NCI-H1092 treated with DMSO at 0.1 percent for 48 hours (cell line): ENCODE results near the gene LBX2.
"Not testable (repeated sequence)": the region's sequence is repeated elsewhere in the genome, so short reads cannot be mapped to it uniquely, and the experiment has no call there.

ENCODE experiments used
- DNase-seq: peaks from one replicate; lab custom pipeline; 2025; lab: John Stamatoyannopoulos, UW

LBX2 gene

DNA sequence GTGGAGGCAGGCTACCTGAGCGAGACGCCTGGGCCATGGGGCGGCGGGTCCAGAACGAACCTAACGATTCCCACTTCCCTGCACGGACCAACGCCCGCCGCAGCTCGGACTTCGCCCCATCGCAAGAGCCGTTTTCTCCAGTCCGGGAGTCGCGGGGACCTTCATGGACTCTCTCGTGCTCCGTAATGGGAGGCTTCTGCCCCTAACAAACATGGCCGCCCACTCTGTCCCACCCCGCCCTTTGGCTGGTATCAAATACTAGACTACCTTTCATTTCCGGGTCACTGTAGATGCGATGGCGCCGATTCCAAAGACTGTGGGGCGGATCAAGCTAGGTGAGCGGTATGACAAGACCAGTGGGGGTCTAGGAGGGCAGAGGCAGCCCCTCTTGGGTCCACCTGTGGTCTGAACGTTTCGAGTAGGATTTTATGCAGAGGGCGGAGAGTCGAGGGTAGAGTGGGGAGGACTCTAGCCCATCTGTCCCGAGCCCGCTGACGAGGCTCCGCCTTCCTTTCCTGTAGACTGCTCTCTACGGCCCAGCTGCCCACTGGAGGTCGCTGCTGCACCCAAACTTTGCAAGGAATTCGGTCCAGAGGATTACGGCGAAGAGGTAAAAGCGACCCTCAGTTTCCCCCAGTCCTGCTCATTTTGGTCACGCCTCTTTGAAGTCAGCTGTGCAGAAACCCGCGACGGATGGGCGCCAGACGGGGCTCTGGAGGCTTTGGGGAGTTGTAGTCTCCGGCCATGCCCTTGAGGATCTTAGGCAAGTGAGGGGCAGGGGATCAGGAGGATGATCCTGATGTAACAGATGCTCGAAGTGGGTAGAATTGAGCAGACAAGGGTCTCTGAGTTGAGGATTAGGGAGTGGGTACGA is 16.4 kb downstream of the LBX2 start, which contains the start of the genes CCDC142 and TTC31:
Gene CCDC142, minus strand, starts transcription at position 198 of the 874 bp plus-strand sequence. Its CDS starts 161 bp downstream, at position 37.
Gene TTC31, plus strand, starts transcription at position 281 of the 874 bp plus-strand sequence. Its CDS starts 15 bp downstream, at position 296.
- peak; percentile 94 for DNase-seq

DNA sequence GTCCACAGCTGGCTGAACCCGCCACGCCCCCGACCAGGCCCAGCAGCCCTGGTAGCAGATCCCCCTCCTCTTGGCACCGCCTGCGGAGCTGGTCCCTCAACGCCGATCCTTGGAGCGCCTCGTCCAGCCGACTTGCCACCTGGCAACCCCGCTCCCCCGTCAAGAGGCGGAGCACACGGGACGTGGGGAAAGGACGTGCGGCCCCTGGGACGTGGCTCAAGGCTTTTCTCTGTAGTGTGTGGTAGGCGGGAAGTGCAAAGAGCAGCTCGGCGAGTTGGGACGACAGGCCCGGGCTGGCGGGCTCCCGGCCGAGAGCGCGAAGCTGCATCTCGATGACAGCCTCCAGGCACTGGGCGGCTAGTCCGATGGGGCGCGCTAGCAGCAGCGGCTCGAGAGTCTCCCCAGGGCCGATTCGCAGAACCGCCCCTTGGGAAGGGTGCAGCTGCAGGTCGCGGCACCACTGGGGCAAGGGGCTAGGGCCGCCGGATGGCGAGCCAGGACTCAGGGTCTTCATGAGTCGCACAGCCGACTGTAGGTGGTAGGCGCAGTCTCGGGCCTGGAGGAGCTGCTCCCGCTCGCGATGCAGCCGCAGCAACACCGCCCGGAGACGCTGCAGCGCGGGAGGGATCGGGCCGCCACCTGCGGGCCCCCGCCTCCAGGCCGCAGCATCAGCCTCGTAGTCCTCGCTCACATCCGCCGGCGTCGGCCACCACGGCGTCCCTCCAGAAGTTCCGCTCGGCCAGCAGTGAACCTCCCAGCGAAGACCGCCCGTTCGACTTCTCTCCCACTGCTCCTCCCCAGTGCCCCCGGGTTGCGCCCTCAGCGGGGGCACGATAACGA is 17.2 kb downstream of the LBX2 start:
- DNase-seq: peak; percentile 70

DNA sequence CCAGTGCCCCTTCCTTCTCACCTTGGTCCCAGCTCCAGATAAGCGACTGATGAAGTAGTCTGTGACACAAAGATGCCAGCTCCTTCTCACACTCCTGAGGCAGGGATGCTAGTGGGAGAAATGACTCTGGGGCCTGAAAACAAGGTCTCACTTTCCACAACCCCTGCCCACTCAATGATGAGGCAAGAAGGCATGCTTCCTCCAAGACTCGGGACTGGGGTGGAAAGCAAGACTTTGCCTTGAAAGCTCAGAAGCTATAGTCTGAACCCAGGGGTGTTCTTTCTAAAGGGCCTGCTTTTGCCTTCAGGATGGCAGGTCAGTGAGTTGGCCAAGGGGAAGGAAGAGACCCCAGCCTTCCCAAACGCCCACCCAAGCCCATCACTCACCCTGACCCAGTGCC is 18.0 kb downstream of the LBX2 start:
- no peak for DNase-seq

DNA sequence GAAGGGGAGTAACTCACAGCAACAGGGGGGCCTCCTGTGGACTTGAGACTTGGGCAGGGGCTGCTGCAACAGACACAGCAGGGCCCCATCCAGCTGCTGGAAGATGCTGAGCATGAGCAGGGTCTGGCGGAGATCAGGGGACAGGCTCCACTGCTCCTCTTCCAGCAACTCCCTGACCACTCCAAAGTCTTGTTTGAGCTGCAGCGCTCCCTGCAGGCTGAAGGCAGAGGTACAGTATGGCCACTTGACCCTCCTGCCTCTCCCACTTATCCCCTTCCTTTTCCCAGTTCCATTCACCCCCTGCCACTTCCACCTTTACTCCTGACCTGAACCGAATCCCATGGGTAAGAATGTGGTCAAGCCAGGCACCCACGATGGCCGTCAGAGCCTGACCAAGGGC is 24.5 kb downstream of the LBX2 start:
- no peak for DNase-seq

DNA sequence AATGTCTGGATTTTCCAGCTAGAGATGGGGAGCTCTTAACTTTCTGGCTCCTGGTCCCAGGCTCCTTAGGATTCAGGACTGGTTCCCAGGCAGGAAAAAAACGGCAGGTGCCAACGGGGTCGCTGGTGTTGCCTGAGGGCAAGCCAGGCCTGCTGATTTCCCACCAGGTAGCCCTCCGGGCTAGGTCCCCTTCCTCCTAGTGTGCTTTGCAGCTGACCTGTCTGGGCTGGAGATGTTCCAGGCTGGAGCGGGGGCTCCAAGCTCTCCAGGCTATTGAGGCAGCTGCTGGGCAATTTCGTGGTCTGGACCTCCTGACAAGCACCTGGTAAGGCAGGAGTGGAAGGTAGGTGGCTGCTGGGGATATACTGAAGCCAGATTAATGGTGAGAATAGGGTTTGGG is 24.9 kb downstream of the LBX2 start:
- no peak for DNase-seq

DNA sequence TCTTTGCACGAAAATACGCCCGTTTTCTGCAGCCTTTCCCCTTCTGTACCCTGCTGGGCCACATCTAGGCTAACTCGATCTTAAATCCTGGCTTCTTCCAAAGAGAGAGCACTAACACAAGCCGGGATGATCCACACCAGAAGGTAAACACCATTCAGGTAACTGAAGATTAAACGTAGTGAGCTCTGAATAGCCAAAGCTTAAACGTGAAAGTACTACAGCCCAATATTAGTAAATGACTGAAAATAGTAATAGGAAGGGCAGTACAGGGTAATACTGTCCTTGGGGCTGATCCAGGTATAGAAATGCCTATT is 26.5 kb downstream of the LBX2 start:
- DNase-seq: no peak

DNA sequence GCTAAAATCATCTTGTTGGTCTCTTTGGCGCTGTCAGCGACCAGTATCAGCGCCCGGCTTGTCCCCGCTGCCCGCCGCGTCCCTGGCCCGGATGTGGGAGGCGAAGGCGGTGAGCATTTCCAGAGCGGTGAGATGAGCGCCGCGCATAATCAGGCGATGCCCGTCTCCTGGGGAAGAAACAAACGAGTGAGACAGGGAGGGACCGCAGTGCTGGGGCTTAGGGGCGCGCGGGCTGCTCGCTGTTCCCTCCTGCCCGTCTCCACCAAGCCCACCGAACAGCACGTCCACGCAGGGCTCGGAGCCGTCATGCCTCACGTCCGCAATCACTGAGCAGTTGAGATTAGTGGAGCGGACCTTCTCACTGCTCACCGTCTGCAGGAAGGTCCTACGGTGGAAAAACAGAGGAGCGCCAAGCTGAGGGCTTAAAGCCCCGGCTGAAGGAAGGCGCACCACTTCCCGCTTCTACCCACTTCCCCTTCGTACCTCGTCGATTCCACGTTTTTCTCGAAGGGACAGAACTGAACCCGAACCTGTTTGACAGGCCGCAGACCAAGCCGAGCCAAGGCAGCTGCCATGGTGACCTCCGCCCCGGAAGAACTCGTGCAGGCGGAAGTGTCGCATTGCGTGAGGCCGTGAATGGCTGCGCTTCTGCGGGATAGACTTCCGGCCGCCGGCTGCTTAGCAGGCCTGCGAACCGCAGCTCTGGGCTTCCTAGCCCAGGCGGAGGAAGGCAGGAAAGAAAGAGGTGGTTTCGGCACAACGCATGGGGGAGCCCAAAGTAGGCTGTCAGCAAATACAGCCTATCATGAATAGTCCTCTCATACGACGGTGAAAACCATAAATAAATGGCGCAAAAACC is 27.1 kb downstream of the LBX2 start, which contains the start of gene MRPL53:
Gene MRPL53, minus strand, starts transcription at position 595 of the 859 bp plus-strand sequence. Its CDS starts 20 bp downstream, at position 575.
- DNase-seq: peak; percentile 86

DNA sequence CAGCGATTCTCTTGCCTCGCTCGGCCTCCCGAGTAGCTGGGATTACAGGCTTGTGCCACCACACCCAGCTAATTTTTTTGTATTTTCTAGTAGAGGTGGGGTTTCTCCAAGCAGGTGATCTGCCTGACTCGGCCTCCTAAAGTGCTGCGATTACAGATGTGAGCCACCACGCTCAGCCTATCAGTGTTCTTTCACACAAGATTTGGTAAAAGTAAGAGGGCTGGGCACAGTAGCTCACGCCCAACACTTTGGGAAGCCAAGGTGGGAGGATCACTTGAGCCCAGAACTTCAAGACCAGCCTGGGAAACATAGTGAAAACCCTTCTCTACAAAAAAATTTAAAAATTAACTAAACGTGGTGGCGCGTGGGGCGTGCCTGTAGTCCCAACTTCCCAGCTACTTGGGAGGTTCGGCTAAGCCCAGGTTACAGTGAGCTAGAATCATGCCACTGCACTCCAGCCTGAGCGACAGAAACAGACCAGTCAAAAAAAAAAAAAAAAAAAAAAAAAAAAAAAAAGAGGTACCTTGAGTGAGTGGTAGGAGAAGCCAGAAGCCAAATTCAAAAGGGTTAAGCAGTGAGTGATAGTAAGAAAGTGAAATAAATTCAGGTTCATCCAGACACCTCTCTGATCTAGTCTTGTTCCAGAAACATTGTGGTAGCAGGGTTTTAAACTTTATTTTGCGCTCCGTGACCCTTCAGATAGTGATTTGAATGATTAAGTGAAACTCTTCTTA is 27.9 kb downstream of the LBX2 start:
- DNase-seq: no peak

DNA sequence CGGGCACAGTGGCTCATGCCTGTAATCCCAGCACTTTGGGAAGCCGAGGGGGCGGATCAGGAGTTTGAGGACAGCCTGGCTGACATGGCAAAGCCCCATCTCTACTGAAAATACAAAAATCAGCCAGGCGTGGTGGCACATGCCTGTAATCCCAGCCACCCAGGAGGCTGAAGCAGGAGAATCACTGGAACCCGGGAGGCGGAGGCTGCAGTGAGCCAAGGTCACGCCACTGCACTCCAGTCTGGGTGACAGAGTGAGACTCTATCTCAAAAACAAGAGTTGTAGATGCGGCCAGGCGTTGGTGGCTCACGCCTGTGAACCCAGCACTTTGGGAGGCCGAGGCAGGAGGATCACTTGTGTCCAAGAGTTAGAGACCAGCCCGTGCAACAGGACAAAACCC is 28.7 kb downstream of the LBX2 start:
- DNase-seq: not testable (repeated sequence)

DNA sequence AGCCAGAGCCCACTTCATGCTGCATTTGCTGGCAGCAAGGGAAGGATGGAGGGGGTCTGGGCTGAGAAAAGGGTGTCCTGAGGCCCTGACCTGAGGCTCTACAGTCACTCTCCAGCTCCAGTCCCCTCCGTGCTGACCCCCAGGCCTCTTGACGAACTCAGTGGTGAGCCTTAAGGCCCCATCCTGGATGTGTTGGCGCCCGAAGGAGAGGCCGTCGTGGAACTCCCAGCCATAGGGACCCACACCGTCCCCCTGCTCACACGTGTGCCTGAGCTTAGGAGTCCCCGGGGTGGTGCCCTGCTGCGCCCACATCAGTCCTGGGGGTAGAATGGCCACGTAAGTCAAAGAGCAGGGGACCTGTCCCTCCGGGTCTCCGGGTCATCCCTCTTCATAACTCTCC is 35.0 kb downstream of the LBX2 start:
- DNase-seq: no peak

DNA sequence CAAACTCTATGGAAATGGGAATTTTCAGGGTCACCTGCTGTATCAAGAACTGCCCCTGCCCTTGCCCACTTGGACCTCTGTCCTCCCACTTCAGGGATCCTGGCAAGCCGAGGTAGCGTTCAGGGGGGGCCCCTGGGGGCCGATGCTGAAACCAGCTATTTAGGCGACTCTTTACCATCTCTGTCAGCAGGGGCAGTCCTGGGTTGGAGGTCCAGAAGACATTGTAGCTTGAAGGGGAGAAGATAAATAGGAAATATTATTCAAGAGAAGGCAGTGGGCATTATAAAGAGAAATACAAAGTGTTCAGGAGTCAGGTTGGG is 36.7 kb downstream of the LBX2 start:
- DNase-seq: no peak

DNA sequence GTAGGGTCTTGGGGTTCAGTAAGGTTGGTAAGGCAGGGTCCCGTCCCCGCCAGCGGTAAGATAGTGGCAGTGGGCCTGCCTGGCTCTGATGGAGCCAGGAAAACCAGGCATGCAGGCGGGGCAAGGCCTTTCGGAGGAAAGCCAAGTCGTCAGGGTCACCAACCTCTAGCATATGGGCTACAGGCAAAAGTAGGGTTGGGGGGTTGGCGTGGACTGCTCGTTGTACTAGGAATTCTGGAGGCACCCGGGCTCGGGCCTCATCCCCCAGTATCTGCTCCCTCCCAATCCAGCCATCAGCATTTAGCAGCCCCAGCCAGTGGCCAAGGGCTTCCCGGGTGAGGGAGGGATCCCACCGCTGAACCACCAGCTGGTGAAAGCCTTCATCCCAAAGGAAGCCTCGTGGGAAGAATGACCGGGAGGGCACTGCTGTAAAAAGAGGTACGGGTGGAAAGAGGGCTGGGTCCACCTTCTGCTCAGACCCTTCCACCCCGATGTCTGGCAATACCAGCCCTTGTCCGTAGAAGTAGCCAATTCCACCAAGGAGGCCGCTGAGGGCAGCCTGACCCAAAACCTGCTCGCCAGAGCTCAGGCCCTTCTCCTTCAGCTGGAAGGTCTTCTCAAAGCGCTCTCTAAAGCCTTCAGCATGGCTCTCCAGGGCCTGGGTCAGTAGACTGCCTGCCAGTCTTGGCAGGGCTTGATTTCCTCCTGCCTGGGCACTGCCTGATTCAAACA is 37.2 kb downstream of the LBX2 start:
- no peak for DNase-seq

DNA sequence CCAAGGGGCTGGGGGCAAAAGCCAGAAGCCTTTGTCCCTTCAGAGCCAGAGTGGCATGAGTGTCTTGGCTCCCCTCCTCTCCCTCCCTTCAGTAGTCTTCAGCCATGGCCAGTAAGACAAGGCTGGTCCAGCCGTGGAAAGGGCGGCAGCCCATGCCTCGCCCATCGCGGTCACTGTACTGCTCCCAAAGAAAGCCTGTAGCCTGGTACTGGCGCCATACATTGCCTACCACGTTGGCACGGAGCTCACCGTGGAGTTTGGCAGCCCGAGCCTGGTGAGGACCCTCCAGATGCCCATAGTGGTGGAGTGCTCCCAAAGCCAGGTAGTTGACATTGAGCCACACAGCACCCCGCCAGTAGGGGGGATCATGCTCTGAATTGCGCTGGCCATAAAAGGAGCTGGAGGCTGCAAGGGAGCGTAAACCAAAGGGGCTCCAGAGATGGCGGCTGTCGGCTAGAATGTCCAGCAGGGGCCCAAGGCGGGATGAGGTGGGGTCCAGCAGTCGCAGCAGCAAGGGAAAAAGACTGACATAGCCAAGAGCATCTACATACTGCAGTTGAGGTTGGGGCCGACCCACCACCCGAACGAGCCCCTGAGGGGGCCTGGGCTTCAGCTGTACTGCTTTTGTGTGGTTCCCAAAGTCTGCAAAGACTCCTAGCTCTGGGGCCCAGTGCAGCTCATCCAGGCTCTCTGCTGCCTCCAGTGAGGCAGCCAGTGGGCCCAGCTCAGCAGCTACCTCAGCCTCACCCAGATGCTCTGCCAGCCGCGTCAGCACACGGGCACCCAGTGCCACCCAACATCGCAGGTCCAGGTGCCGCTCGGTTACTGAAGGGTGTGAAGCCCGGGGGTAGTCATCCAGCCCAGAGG is 38.0 kb downstream of the LBX2 start:
- no peak for DNase-seq

DNA sequence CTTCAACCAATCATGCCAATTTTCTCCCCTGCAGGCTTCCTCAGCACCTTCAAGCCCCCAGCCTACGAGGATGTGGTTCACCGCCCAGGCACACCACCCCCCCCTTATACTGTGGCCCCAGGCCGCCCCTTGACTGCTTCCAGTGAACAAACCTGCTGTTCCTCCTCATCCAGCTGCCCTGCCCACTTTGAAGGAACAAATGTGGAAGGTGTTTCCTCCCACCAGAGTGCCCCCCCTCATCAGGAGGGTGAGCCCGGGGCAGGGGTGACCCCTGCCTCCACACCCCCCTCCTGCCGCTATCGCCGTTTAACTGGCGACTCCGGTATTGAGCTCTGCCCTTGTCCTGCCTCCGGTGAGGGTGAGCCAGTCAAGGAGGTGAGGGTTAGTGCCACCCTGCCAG is 39.2 kb downstream of the LBX2 start:
- not testable (repeated sequence) for DNase-seq

DNA sequence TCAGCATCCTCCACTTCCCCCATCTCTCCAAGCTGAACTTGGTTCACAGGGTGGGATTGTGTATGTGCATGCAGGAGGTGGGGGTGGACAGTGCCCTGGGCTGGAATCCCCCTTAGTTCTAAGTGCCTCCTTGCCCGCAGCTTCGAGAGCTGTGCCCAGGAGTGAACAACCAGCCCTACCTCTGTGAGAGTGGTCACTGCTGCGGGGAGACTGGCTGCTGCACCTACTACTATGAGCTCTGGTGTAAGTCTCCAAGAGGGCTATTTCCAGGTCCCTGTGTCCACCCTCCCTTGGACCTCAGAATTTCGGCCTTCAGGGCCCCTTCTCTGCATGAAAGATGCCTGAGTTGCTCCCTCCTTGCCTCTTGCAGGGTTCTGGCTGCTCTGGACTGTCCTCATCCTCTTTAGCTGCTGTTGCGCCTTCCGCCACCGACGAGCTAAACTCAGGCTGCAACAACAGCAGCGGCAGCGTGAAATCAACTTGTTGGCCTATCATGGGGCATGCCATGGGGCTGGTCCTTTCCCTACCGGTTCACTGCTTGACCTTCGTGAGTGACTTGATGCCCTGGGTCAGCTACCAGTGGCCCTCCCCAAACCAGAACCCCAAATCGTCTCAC is 39.8 kb downstream of the LBX2 start:
- not testable (repeated sequence) for DNase-seq

DNA sequence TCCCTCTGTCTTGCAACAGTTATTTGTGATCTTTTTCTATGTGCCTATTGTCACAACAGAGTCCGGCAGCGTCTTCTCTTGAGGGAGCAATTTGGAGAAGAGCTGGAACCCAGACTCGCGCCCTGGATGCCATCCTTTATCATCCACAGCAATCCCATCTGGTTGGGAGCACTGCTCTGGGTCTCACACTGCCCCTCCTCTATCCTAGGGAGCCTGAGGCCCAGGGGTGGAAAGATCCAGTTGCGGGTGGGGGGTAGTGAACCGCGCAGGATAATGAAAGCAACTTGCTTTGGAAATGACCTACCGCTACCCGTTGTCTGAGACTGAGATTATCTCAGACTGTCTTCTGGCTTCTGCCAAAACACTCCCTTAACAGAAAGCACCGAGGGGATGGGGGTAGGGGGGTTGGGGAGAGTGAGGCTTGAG is 40.5 kb downstream of the LBX2 start:
- no peak for DNase-seq

DNA sequence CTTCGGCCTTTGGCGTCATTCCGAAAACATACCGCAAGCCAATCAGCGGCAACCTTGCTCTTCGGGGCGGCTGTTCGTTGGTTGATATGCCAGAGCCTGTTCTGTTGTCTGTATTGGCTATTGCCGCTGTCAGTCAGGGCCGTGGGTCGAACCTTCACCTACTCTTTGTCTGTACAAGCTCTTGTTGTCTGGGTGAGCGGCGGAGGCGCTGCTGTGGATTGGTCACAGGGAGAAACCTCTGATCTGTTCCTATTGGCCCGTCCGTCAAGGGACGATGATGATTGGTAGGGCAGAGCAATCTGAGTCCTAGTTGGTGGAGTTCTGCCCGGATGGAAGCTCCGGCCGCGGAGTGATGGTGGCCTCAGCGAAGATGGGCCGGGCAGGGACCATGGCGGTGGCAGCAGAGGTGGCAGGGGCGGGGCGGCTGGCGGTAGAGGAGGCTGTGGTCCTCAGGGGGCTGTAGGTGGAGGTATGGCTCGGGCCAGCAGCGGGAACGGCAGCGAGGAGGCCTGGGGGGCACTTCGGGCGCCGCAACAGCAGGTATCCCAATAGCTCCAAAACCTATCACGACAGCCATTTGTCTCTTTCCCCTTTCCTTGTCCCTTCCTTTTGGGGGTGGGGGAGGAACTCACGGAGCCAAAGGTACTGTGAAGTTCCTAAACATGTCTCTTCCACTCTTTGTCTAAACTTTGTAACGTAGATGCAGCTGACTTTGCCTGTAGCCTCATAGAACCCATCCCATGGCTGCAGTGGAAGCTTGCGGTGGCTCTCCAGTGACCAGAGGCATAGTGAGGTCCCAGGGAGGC is 41.1 kb downstream of the LBX2 start, which contains the start of gene WBP1:
Gene WBP1, plus strand, starts transcription at position 307 of the 806 bp plus-strand sequence. Its CDS starts 165 bp downstream, at position 472.
- DNase-seq: peak; percentile 98

DNA sequence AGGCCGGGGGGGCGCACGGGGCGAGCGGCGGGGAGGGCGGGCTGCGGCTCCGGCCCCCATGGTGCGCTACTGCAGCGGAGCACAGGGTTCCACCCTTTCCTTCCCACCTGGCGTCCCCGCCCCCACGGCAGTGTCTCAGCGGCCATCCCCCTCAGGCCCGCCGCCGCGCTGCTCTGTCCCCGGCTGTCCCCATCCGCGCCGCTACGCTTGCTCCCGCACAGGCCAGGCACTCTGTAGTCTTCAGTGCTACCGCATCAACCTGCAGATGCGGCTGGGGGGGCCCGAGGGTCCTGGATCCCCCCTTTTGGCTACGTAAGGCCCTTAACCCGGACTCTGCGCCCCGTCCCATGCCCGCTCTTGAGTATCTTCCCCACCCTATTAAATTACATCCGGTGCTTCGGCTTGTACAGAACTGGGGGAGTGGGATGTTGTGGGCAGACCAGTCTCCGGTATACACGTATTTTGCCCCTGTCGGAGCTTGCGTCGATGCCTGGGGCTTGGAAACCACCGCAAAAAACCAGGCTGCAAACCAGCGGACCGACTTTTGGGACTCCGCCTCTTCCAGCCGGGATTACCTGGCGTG is 41.8 kb downstream of the LBX2 start:
- DNase-seq: peak; percentile 74
